ENCODE measurements around the gene PAK3. TPM values are rescaled to one million over a fixed set of nuclear protein-coding genes. Genes with fewer than 3 reads are reported as not detected.

The PAK3 gene
- total RNA-seq, 1 experiment from 2014 or later, result 0.45 TPM

GRCh38 chrX:111114806-111115205 is 18.8 kb downstream of the PAK3 start:
- no peak for DNase-seq (ENCODE audit: low read depth in 1 of 2, low spot score in 2 of 2)
- Histone ChIP-seq H3K36me3 (no peaks in the 10 kb centered on the region), H3K9me3 (replicated peaks) (no peaks in the 10 kb centered on the region), H3K27me3 (replicated peaks) (no peaks in the 10 kb centered on the region), H3K27ac (no peak overlapping the region), H3K4me3 (no peak overlapping the region), H3K4me1 (replicated peaks) (0 out of 2 replicates have a peak, but pooled peaks cover 4% of the 10 kb centered on the region)

- Histone ChIP-seq H3K9me3 (replicated peaks) (no peaks in the 10 kb centered on the region), H3K36me3 (no peaks in the 10 kb centered on the region), H3K4me3 (no peak overlapping the region), H3K4me1 (replicated peaks) (0 out of 2 replicates have a peak, but pooled peaks cover 4% of the 10 kb centered on the region), H3K27me3 (replicated peaks) (no peaks in the 10 kb centered on the region), H3K27ac (no peak overlapping the region)
- DNase-seq (ENCODE audit: low read depth in 1 of 2, low spot score in 2 of 2), result no peak
Measured at GRCh38 chrX:111116666-111117065, 20.7 kb downstream of the PAK3 start.

GRCh38 chrX:111119341-111119740 is 23.4 kb downstream of the PAK3 start:
- no peak overlapping the region for H3K27ac ChIP-seq
- DNase-seq (ENCODE audit: low read depth in 1 of 2, low spot score in 2 of 2), result peak in 1 of 2 experiments; percentile 14
- no peaks in the 10 kb centered on the region for H3K27me3 ChIP-seq (replicated peaks)
- H3K4me3 ChIP-seq, result no peak overlapping the region
- H3K36me3 ChIP-seq, result no peaks in the 10 kb centered on the region
- no peaks in the 10 kb centered on the region for H3K9me3 ChIP-seq (replicated peaks)
- H3K4me1 ChIP-seq (replicated peaks), result 0 out of 2 replicates have a peak, but pooled peaks cover 4% of the 10 kb centered on the region

DNA sequence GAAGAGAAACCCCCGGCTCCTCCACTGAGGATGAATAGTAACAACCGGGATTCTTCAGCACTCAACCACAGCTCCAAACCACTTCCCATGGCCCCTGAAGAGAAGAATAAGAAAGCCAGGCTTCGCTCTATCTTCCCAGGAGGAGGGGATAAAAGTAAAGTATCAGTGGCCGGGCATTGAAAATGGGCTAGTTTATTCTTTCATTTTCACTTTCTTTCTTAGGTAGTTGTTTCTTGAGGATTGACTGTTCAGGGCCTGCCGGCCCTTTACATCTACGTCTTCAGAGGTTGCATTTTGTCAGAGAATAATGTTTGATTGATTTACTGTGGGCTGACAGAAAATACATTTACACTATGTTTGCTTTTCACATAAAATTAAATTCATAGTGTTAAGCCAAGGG is 27.1 kb downstream of the PAK3 start:
- Histone ChIP-seq H3K36me3 (no peaks in the 10 kb centered on the region), H3K27ac (no peak overlapping the region), H3K9me3 (replicated peaks) (no peaks in the 10 kb centered on the region), H3K4me1 (replicated peaks) (0 out of 2 replicates have a peak, but pooled peaks cover 4% of the 10 kb centered on the region), H3K27me3 (replicated peaks) (no peaks in the 10 kb centered on the region), H3K4me3 (no peak overlapping the region)
- DNase-seq (ENCODE audit: low read depth in 1 of 2, low spot score in 2 of 2), result no peak

DNA sequence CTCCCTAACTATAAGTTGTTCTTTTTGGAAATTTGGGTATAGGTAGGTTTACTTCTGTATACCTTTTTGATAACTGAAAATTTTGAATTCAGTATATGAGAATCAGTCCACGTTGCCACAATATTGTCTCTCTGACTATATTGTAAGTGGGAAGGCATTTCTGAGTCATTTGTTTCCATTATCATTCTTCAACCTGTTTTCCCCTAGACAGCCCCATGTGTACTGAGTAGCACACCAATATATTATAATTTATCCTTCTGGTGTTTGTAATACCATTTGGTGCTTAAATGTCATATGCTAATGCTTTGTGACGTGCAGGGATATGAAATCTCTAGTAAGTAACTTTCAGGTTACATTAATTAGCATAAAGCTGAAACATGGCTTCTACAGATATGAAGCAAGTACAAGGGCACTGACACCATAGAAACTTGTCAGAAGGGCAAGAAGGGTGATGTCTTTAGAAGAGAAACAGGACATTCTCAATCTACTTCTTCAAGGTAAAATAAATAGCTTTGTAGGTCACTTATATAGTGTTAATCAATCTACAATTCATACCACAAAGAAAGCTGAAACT is 27.7 kb downstream of the PAK3 start:
- Histone ChIP-seq H3K36me3 (no peaks in the 10 kb centered on the region), H3K9me3 (replicated peaks) (no peaks in the 10 kb centered on the region), H3K27me3 (replicated peaks) (no peaks in the 10 kb centered on the region), H3K4me1 (replicated peaks) (0 out of 2 replicates have a peak, but pooled peaks cover 4% of the 10 kb centered on the region), H3K27ac (no peak overlapping the region), H3K4me3 (no peak overlapping the region)
- no peak for DNase-seq (ENCODE audit: low read depth in 1 of 2, low spot score in 2 of 2)

GRCh38 chrX:111124418-111124817 is 28.4 kb downstream of the PAK3 start:
- DNase-seq (ENCODE audit: low read depth in 1 of 2, low spot score in 2 of 2), result no peak
- H3K4me1 ChIP-seq (replicated peaks), result no peaks in the 10 kb centered on the region
- no peaks in the 10 kb centered on the region for H3K27me3 ChIP-seq (replicated peaks)
- H3K36me3 ChIP-seq, result no peaks in the 10 kb centered on the region
- H3K27ac ChIP-seq, result no peak overlapping the region
- H3K9me3 ChIP-seq (replicated peaks), result no peaks in the 10 kb centered on the region
- H3K4me3 ChIP-seq, result no peak overlapping the region

DNA sequence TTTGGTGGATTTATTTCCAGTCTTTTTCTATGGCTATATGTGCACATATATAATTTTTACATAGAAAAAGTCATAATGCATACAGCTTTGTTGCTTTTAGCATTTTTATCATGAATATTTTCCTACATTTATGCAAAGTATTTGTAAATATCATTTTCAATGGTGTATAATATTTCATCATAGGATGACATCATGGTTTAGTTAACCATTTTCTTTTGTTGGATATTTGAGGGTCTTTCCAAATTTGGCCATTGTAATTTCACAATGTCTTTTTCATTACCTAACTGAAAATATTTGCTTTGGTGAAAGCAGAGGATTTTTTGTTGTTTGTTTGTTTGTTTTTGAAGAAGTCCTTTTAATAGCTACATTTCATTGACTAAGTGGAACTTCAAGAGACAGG is 31.0 kb downstream of the PAK3 start:
- Histone ChIP-seq H3K4me1 (replicated peaks) (peaks cover 16% of the 10 kb centered on the region), H3K36me3 (no peaks in the 10 kb centered on the region), H3K4me3 (no peak overlapping the region), H3K27ac (no peak overlapping the region), H3K27me3 (replicated peaks) (no peaks in the 10 kb centered on the region), H3K9me3 (replicated peaks) (no peaks in the 10 kb centered on the region)
- DNase-seq (ENCODE audit: low read depth in 1 of 2, low spot score in 2 of 2), result no peak

GRCh38 chrX:111129921-111130320 is 33.9 kb downstream of the PAK3 start:
- Histone ChIP-seq H3K27me3 (replicated peaks) (no peaks in the 10 kb centered on the region), H3K9me3 (replicated peaks) (no peaks in the 10 kb centered on the region), H3K4me1 (replicated peaks) (peaks cover 25% of the 10 kb centered on the region), H3K4me3 (no peak overlapping the region), H3K36me3 (no peaks in the 10 kb centered on the region), H3K27ac (no peak overlapping the region)
- no peak for DNase-seq (ENCODE audit: low read depth in 1 of 2, low spot score in 2 of 2)

- DNase-seq (ENCODE audit: low read depth in 1 of 2, low spot score in 2 of 2), result peak; percentile 44 to 62
- Histone ChIP-seq H3K4me1 (replicated peaks) (peaks cover 25% of the 10 kb centered on the region), H3K36me3 (no peaks in the 10 kb centered on the region), H3K27ac (peak overlapping the region; percentile 42), H3K4me3 (no peak overlapping the region), H3K9me3 (replicated peaks) (no peaks in the 10 kb centered on the region), H3K27me3 (replicated peaks) (no peaks in the 10 kb centered on the region)
Measured at GRCh38 chrX:111131572-111131971, 35.6 kb downstream of the PAK3 start.

DNA sequence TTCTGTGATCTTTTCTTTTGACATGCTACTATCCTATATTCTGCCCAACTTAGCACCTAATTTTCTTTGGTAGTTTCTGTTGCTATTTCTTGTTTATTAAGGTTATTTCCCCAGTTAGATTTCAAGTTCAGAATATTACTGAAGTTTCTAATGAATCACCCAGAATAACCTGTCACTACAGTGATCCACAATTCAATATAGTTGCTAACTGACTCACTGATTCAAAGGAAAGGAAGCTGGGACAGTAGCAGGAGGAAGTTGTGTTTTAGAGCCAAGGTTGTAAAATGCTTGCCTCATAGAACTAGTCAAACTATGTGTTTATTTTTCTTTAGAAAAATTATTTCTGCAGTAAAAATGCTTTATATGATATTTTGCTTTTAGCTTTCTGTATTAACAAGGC is 37.4 kb downstream of the PAK3 start:
- Histone ChIP-seq H3K27ac (no peak overlapping the region), H3K9me3 (replicated peaks) (no peaks in the 10 kb centered on the region), H3K4me1 (replicated peaks) (peaks cover 25% of the 10 kb centered on the region), H3K36me3 (no peaks in the 10 kb centered on the region), H3K27me3 (replicated peaks) (no peaks in the 10 kb centered on the region), H3K4me3 (no peak overlapping the region)
- no peak for DNase-seq (ENCODE audit: low read depth in 1 of 2, low spot score in 2 of 2)

DNA sequence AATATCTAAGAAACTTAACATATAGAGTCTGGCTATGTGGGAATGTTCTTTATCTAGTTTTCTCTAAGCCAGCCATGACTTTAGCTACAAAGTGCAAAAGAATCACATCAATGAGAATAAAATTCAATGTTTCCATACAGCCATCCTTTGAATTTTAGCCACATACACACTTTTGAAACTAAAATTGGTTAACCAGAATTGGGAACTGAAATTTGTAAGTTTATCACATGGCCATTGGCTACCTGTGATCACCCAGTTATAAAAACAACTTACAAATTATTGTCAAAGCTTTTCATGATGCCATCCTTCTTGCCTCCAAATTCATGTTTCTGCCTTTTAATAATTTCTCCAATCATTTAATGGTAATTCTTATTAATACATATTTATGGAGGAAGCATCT is 49.9 kb downstream of the PAK3 start:
- no peaks in the 10 kb centered on the region for H3K36me3 ChIP-seq
- H3K4me1 ChIP-seq (replicated peaks), result no peaks in the 10 kb centered on the region
- no peak overlapping the region for H3K4me3 ChIP-seq
- no peaks in the 10 kb centered on the region for H3K27me3 ChIP-seq (replicated peaks)
- DNase-seq (ENCODE audit: low read depth in 1 of 2, low spot score in 2 of 2), result no peak
- H3K27ac ChIP-seq, result no peak overlapping the region
- no peaks in the 10 kb centered on the region for H3K9me3 ChIP-seq (replicated peaks)

DNA sequence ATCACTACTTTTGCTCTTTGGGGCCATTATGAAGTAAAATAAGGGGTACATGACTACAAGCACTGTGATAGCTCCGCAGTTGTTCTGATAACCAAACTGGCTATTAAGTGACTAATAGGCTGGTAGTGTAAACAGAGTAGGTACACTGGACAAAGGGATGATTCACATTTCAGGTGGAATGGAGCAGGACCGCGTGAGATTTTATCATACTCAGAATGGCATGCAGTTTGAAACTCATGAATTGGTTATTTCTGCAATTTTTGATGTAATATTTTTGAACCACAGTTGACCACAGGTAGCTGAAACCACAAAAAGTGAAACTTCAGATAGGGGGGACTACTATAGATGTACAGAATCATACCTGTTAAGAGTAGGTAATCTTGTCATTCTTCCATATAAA is 55.8 kb downstream of the PAK3 start:
- no peak overlapping the region for H3K4me3 ChIP-seq
- no peak overlapping the region for H3K27ac ChIP-seq
- no peak for DNase-seq (ENCODE audit: low read depth in 1 of 2, low spot score in 2 of 2)
- no peaks in the 10 kb centered on the region for H3K4me1 ChIP-seq (replicated peaks)
- no peaks in the 10 kb centered on the region for H3K27me3 ChIP-seq (replicated peaks)
- H3K36me3 ChIP-seq, result no peaks in the 10 kb centered on the region
- H3K9me3 ChIP-seq (replicated peaks), result no peaks in the 10 kb centered on the region

- no peak for DNase-seq (ENCODE audit: low read depth in 1 of 2, low spot score in 2 of 2)
- H3K36me3 ChIP-seq, result no peaks in the 10 kb centered on the region
- H3K27me3 ChIP-seq (replicated peaks), result no peaks in the 10 kb centered on the region
- no peaks in the 10 kb centered on the region for H3K9me3 ChIP-seq (replicated peaks)
- no peak overlapping the region for H3K27ac ChIP-seq
- H3K4me3 ChIP-seq, result no peak overlapping the region
- no peaks in the 10 kb centered on the region for H3K4me1 ChIP-seq (replicated peaks)
Measured at GRCh38 chrX:111159232-111159631, 63.2 kb downstream of the PAK3 start.

DNA sequence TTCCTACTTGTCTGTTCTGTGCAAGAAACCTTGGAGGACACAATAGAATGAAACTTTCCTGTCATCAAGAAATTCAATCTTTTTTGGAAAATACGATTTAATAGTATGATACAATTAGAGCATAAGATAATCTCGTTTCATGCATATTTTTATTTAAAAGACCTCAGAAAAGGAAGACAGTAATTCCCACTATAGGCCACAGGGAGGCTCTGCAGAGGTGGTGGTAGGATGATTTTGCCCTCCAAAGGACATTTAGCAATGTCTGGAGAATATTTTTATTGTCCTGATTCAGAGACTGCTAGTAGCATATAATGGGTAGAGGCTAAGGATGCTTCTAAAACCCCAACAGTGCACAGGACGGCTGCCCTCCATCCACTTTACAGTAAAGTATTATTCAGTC is 68.7 kb downstream of the PAK3 start:
- DNase-seq (ENCODE audit: low read depth in 1 of 2, low spot score in 2 of 2), result no peak
- no peak overlapping the region for H3K27ac ChIP-seq

GRCh38 chrX:111165902-111166301 is 69.9 kb downstream of the PAK3 start:
- no peak for DNase-seq (ENCODE audit: low read depth in 1 of 2, low spot score in 2 of 2)
- Histone ChIP-seq H3K9me3 (replicated peaks) (no peaks in the 10 kb centered on the region), H3K27ac (no peak overlapping the region), H3K36me3 (no peaks in the 10 kb centered on the region), H3K4me1 (replicated peaks) (no peaks in the 10 kb centered on the region), H3K4me3 (no peak overlapping the region), H3K27me3 (replicated peaks) (no peaks in the 10 kb centered on the region)

More for the DNA sequence above, 68.7 kb downstream of the PAK3 start:
- Histone ChIP-seq H3K27me3 (replicated peaks) (no peaks in the 10 kb centered on the region), H3K4me1 (replicated peaks) (no peaks in the 10 kb centered on the region), H3K9me3 (replicated peaks) (no peaks in the 10 kb centered on the region), H3K4me3 (no peak overlapping the region), H3K36me3 (no peaks in the 10 kb centered on the region)
